Testis (tissue), 2 donors: ENCODE measurements around the gene ADK.
"Not testable (repeated sequence)": the region's sequence is repeated elsewhere in the genome, so short reads cannot be mapped to it uniquely, and the experiment has no call there.

ENCODE experiments used
- CTCF ChIP-seq, 3 experiments: fragments of 450-650 bp in 2 of 3; fragments of 200-600 bp in 1 of 3; sonication (generic) in 1 of 3; IDR thresholded peaks; one replicate each; pipeline ENCODE4 v1.5.1; 2016 to 2019; ENCODE audit warnings: antibody characterized with exemption in 3 of 3, mild to moderate bottlenecking in 2 of 3, moderate library complexity in 1 of 3
- POLR2A ChIP-seq: fragments of 450-650 bp; IDR thresholded peaks from one replicate; pipeline ENCODE4 v1.6.1; 2017; ENCODE audit warnings: antibody characterized with exemption, mild to moderate bottlenecking, moderate library complexity

DNA sequence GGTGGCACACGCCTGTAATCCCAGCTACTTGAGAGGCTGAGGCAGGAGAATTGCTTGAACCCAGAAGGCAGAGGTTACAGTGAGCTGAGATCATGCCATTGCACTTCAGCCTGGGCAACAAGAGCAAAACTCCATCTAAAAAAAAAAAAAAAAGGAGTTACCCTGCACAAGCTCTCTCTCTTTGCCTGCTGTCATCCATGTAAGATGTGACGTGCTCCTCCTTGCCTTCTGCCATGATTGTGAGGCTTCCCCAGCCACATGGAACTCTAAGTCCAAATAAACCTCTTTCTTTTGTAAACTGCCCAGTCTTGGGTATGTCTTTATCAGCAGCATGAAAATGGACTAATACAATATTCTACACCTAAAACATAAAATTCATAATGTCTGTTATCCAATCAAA is 429.4 kb downstream of the ADK start:
- TF ChIP-seq CTCF (IDR thresholded peaks at IDR 0.05); POLR2A: not testable (repeated sequence)
